T-helper 9 cell (primary cell): Measurements from ENCODE around the gene HSPB7.
"Not testable (repeated sequence)": the region's sequence is repeated elsewhere in the genome, so short reads cannot be mapped to it uniquely, and the experiment has no call there.

ENCODE experiments used
- DNase-seq: peaks from one replicate; pipeline ENCODE4 v3.0.0-alpha.2; 2020

Gene HSPB7

GRCh38 chr1:16050328-16050727 is 32.5 kb upstream of the HSPB7 start:
- DNase-seq, result no peak

- peak; percentile 16 for DNase-seq
Observed at GRCh38 chr1:16048573-16049189, 30.8 kb upstream of the HSPB7 start.

- DNase-seq, result no peak
Observed at GRCh38 chr1:16047791-16048475, 30.1 kb upstream of the HSPB7 start.

- no peak for DNase-seq
Observed at GRCh38 chr1:16046842-16047241, 29.0 kb upstream of the HSPB7 start.

GRCh38 chr1:16043950-16044349 is 26.1 kb upstream of the HSPB7 start:
- no peak for DNase-seq

- no peak for DNase-seq
Observed at GRCh38 chr1:16043521-16043920, 25.7 kb upstream of the HSPB7 start, which contains the start of gene CLCNKB. Gene CLCNKB, plus strand, starts transcription at chr1:16043782. Its CDS starts 711 bp downstream, at chr1:16044493.

GRCh38 chr1:16042654-16043053 is 24.8 kb upstream of the HSPB7 start:
- not testable (repeated sequence) for DNase-seq

- no peak for DNase-seq
Observed at GRCh38 chr1:16042096-16042495, 24.3 kb upstream of the HSPB7 start.

- no peak for DNase-seq
Observed at GRCh38 chr1:16041200-16041599, 23.4 kb upstream of the HSPB7 start.

- not testable (repeated sequence) for DNase-seq
Observed at GRCh38 chr1:16039871-16040270, 22.0 kb upstream of the HSPB7 start.

GRCh38 chr1:16038620-16038912 is 20.7 kb upstream of the HSPB7 start:
- no peak for DNase-seq

- DNase-seq, result not testable (repeated sequence)
Observed at GRCh38 chr1:16036461-16036860, 18.6 kb upstream of the HSPB7 start.

- not testable (repeated sequence) for DNase-seq
Observed at GRCh38 chr1:16033103-16033632, 15.3 kb upstream of the HSPB7 start.

GRCh38 chr1:16032388-16033102 is 14.7 kb upstream of the HSPB7 start:
- DNase-seq, result peak; percentile 14

GRCh38 chr1:16031551-16031950 is 13.7 kb upstream of the HSPB7 start:
- no peak for DNase-seq

- DNase-seq, result no peak
Observed at GRCh38 chr1:16029288-16029687, 11.4 kb upstream of the HSPB7 start.

GRCh38 chr1:16029003-16029268 is 11.1 kb upstream of the HSPB7 start:
- DNase-seq, result not testable (repeated sequence)

GRCh38 chr1:16028237-16029002 is 10.6 kb upstream of the HSPB7 start:
- DNase-seq, result no peak

- peak; percentile 21 for DNase-seq
Observed at GRCh38 chr1:16026723-16027484, 9.1 kb upstream of the HSPB7 start.

- DNase-seq, result not testable (repeated sequence)
Observed at GRCh38 chr1:16026302-16026701, 8.5 kb upstream of the HSPB7 start.

- DNase-seq, result no peak
Observed at GRCh38 chr1:16023050-16023653, 5.3 kb upstream of the HSPB7 start.

GRCh38 chr1:16022393-16022792 is 4.5 kb upstream of the HSPB7 start:
- DNase-seq, result no peak
